Astrocyte of the hippocampus (primary cell): ENCODE measurements around the gene GREB1.
"Not testable (repeated sequence)": the region's sequence is repeated elsewhere in the genome, so short reads cannot be mapped to it uniquely, and the experiment has no call there.

Experiments
- DNase-seq: peaks from one replicate; pipeline ENCODE4 v3.0.0; 2011; ENCODE audit warnings: low read depth, low spot score

The GREB1 gene

DNA sequence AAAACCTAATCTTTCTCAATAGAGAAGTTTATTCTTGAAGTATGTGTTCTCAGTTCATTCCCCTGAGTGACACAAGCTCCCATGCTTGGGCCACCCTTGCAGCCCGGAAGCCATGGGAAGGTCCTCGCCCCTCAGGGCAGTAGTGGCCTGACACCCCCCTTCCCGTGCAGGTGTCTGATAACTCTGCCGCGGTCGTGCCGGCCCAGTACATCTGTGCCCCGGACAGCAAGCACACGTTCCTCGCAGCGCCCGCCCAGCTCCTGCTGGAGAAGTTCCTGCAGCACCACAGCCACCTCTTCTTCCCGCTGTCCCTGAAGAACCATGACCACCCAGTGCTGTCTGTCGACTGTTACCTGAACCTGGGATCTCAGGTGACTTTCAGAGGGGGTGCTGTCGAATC, 103.7 kb downstream of the GREB1 start:
- no peak for DNase-seq

DNA sequence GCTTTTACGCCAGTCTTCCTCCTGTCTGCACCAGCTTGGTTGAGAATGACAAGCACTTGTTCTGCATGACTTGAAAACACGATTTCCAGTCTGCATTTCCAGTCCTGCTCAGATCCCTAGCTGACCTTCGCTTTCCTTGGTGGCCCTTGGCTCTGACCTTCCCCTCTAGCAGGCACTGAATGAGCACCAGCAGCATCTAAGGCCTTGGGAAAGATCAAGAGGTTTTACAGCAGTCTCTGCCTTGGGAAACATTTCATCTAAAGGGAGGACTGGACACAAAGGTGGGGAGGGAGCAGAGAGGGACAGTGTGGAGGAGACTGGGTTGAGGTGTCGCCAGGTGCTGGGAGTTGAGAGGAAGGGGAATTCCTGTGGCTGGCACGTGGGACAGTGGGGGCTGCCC, 105.7 kb downstream of the GREB1 start:
- no peak for DNase-seq

GRCh38 chr2:11640132-11640531, 106.3 kb downstream of the GREB1 start:
- DNase-seq, result no peak

GRCh38 chr2:11642972-11643371, 109.1 kb downstream of the GREB1 start:
- DNase-seq, result no peak

DNA sequence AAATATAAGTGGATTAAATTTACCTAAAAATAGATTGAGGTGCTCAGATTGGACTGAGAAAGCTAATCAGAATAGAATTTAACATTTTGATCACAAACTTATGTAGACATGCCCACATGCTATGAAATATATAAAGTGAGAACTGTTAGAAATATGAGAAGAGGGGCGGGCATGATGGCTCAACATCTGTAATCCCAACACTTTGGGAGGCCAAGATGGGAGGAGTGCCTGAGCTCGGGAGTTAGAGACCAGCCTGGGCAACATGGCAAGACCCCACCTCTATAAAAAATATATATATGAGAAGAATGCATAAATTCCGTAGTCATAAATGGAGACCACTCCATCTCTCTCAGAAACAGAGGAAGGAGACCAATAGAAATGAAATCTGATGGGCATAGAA, 110.4 kb downstream of the GREB1 start:
- no peak for DNase-seq

DNA sequence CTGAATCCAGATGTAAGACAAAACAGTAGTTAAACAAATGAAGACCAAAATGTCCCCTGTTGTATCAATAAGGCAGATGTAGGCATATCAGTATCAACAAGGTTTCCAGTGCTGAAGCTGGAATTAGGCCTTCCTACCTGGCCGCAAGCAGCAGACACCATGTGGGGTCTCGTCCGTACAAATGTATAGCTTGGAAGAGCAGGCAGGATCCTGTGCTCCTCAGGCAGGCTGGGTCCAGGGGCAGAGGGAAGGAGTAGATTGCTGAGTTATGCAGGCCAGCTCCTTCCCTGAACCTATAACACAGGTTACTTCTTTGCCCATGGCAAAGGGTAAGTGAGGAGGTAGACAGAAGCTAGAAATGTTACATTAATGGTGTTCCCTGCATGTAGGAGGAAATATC, 112.7 kb downstream of the GREB1 start:
- no peak for DNase-seq

- DNase-seq, result peak; percentile 32
Observed at GRCh38 chr2:11647834-11648600, 114.2 kb downstream of the GREB1 start.

GRCh38 chr2:11649093-11649492, 115.2 kb downstream of the GREB1 start:
- DNase-seq, result no peak

- no peak for DNase-seq
Observed at GRCh38 chr2:11651856-11652548, 118.2 kb downstream of the GREB1 start.

DNA sequence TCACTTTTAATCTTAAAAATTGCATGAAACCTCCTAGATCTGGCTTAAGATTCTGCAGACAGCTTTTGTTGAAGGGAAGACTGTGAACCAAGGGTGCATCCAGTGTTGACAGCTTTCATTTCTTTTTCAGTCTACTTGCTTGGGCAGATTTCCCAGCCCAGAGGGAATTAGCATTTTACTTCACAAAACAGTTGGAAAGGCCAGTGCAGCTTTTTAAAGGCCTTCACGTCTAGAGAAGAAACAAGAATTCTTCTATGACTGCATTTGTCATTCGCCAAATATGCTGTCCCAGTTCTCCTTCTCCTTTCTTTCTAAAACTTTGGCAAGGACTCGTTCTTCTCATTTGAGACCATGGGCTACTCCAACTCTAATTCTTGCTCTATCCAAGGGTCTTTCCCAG, 118.7 kb downstream of the GREB1 start:
- DNase-seq, result peak; percentile 76

- no peak for DNase-seq
Observed at GRCh38 chr2:11655495-11655894, 121.7 kb downstream of the GREB1 start.

- no peak for DNase-seq
Observed at GRCh38 chr2:11656252-11656651, 122.4 kb downstream of the GREB1 start.

GRCh38 chr2:11656671-11657101, 122.8 kb downstream of the GREB1 start:
- DNase-seq, result no peak

DNA sequence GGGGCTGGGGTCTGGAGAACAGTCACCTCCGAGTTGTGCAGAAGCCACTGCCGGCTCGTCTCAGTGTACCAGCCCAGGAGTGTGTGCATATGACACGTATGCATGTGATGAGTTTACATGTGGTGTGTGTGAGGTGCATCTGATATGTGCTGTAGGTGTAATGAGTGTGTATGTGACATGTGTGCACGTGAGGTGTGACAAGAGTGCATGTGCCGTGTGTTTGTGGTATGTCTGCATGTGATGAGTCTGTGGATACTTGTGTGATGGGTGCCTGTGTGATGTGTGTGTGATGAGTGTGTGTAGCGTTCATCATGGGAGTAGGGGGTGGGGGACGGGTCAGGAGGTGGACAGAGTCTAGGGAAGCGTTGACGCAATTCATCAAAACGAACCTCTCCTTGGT, 123.3 kb downstream of the GREB1 start:
- no peak for DNase-seq

GRCh38 chr2:11657646-11658045, 123.8 kb downstream of the GREB1 start:
- no peak for DNase-seq

GRCh38 chr2:11658208-11659114, 124.6 kb downstream of the GREB1 start:
- DNase-seq, result no peak

GRCh38 chr2:11659115-11659475, 125.2 kb downstream of the GREB1 start:
- DNase-seq, result no peak

DNA sequence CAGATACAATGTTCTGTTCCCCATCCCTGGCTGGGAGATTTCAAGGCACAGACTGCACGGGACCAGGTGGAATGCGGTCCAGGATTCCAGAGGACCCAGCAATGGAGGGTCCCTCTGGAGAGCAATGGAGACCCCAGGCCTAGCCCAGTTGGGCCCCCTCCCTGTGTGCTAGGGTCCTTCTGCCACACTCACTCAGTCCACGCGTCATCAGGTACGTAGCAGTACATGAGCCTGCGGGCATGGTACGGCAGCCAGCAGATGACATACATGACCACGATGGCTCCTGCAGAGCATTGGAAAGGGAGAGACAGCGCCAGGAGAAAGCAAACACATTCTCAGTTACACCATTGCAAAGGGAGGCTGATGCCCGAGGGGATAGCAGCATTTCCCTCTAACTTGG, 126.0 kb downstream of the GREB1 start:
- no peak for DNase-seq

DNA sequence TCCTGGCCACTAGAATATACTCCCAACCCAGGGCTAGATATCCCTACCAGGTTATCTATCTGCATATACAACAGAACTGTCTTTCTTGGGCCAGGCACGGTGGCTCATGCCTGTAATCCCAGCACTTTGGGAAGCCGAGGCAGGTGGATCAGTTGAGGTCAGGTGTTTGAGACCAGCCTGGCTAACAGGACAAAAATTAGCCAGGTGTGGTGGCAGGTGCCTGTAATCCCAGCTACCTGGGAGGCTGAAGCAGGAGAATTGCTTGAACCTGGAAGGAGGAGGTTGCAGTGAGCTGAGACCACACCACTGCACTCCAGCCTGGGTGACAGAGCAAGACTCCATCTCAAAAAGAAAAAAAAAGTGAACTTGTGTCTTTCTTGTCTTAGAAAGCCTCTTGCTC, 126.6 kb downstream of the GREB1 start:
- not testable (repeated sequence) for DNase-seq

- DNase-seq, result no peak
Observed at GRCh38 chr2:11661891-11662435, 128.1 kb downstream of the GREB1 start.

DNA sequence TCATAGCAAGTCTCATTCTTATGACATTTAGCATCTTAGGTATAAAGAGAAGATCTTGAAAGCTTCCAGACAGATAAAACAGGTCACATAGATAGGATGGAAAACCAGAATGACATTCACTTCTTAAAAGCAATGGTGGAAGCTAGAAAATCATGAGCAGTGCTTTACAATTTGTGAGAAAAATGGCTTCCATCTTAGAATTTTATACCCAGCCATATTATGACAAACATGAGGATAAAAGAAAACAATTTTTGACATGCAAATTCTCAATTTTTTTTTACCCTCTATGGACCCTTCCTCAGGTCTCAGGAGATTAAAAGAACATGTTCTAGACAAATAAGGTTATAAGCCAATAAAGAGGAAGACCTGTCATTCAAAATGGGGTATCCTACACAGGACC, 129.0 kb downstream of the GREB1 start:
- no peak for DNase-seq

- no peak for DNase-seq
Observed at GRCh38 chr2:11663427-11663826, 129.6 kb downstream of the GREB1 start.
